ENCODE measurements around the gene DNAI2. TPM values are rescaled to one million over a fixed set of nuclear protein-coding genes. Genes with fewer than 3 reads are reported as not detected.

The DNAI2 gene
- total RNA-seq, 1 experiment from 2014 or later, result 0.26 TPM

- TF ChIP-seq, protein P1, sequence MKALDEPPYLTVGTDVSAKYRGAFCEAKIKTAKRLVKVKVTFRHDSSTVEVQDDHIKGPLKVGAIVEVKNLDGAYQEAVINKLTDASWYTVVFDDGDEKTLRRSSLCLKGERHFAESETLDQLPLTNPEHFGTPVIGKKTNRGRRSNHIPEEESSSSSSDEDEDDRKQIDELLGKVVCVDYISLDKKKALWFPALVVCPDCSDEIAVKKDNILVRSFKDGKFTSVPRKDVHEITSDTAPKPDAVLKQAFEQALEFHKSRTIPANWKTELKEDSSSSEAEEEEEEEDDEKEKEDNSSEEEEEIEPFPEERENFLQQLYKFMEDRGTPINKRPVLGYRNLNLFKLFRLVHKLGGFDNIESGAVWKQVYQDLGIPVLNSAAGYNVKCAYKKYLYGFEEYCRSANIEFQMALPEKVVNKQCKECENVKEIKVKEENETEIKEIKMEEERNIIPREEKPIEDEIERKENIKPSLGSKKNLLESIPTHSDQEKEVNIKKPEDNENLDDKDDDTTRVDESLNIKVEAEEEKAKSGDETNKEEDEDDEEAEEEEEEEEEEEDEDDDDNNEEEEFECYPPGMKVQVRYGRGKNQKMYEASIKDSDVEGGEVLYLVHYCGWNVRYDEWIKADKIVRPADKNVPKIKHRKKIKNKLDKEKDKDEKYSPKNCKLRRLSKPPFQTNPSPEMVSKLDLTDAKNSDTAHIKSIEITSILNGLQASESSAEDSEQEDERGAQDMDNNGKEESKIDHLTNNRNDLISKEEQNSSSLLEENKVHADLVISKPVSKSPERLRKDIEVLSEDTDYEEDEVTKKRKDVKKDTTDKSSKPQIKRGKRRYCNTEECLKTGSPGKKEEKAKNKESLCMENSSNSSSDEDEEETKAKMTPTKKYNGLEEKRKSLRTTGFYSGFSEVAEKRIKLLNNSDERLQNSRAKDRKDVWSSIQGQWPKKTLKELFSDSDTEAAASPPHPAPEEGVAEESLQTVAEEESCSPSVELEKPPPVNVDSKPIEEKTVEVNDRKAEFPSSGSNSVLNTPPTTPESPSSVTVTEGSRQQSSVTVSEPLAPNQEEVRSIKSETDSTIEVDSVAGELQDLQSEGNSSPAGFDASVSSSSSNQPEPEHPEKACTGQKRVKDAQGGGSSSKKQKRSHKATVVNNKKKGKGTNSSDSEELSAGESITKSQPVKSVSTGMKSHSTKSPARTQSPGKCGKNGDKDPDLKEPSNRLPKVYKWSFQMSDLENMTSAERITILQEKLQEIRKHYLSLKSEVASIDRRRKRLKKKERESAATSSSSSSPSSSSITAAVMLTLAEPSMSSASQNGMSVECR (CRISPR knock-in tag; IDR thresholded peaks at IDR 0.05; ENCODE audit: borderline replicate concordance), result peak; percentile 94
- TF ChIP-seq ATF6 (CRISPR knock-in tag; IDR thresholded peaks at IDR 0.05), result no peak
- TF ChIP-seq TEAD4 (CRISPR knock-in tag; IDR thresholded peaks at IDR 0.05), result peak; percentile 67; the same call in 1 of the 2 replicates
- TF ChIP-seq ZNF121 (CRISPR knock-in tag; IDR thresholded peaks at IDR 0.05), result peak; percentile 74
- TF ChIP-seq ZBTB43 (CRISPR knock-in tag; IDR thresholded peaks at IDR 0.05), result peak; percentile 52; the same call in 1 of the 2 replicates
- peak; percentile 82; the same call in 1 of the 2 replicates for TF ChIP-seq AFF4 (CRISPR knock-in tag; IDR thresholded peaks at IDR 0.05; ENCODE audit: borderline replicate concordance)
- peak; percentile 93; the same call in 1 of the 2 replicates for TF ChIP-seq ESRRA (CRISPR knock-in tag; IDR thresholded peaks at IDR 0.05; ENCODE audit: borderline replicate concordance)
- TF ChIP-seq TP53 (CRISPR knock-in tag; IDR thresholded peaks at IDR 0.05), result peak; percentile 97
- TF ChIP-seq GTF2I (CRISPR knock-in tag; conservative IDR thresholded peaks at IDR 0.05), result no peak
- TF ChIP-seq, protein P2, sequence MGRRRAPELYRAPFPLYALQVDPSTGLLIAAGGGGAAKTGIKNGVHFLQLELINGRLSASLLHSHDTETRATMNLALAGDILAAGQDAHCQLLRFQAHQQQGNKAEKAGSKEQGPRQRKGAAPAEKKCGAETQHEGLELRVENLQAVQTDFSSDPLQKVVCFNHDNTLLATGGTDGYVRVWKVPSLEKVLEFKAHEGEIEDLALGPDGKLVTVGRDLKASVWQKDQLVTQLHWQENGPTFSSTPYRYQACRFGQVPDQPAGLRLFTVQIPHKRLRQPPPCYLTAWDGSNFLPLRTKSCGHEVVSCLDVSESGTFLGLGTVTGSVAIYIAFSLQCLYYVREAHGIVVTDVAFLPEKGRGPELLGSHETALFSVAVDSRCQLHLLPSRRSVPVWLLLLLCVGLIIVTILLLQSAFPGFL (CRISPR knock-in tag; IDR thresholded peaks at IDR 0.05; ENCODE audit: borderline replicate concordance), result no peak; the same call in 1 of the 2 replicates
- peak; percentile 93 for TF ChIP-seq ZBTB21 (CRISPR knock-in tag; IDR thresholded peaks at IDR 0.05; ENCODE audit: borderline replicate concordance)
- TF ChIP-seq NR2C2 (CRISPR knock-in tag; IDR thresholded peaks at IDR 0.05), result peak; percentile 78
- TF ChIP-seq, protein P3, sequence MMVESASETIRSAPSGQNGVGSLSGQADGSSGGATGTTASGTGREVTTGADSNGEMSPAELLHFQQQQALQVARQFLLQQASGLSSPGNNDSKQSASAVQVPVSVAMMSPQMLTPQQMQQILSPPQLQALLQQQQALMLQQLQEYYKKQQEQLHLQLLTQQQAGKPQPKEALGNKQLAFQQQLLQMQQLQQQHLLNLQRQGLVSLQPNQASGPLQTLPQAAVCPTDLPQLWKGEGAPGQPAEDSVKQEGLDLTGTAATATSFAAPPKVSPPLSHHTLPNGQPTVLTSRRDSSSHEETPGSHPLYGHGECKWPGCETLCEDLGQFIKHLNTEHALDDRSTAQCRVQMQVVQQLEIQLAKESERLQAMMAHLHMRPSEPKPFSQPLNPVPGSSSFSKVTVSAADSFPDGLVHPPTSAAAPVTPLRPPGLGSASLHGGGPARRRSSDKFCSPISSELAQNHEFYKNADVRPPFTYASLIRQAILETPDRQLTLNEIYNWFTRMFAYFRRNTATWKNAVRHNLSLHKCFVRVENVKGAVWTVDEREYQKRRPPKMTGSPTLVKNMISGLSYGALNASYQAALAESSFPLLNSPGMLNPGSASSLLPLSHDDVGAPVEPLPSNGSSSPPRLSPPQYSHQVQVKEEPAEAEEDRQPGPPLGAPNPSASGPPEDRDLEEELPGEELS (CRISPR knock-in tag; IDR thresholded peaks at IDR 0.05), result peak; percentile 93
- TF ChIP-seq IRF1 (CRISPR knock-in tag; IDR thresholded peaks at IDR 0.05), result peak; percentile 94
- peak; percentile 91 for TF ChIP-seq MYBL2 (CRISPR knock-in tag; IDR thresholded peaks at IDR 0.05)
- TF ChIP-seq NFE2L1 (CRISPR knock-in tag; IDR thresholded peaks at IDR 0.05), result peak; percentile 84; the same call in 1 of the 2 replicates
- TF ChIP-seq MAX (CRISPR knock-in tag; IDR thresholded peaks at IDR 0.05), result peak; percentile 98
- 0 out of 2 replicates have a peak, but pooled peaks have one; percentile 32 for TF ChIP-seq ZNF263 (CRISPR knock-in tag; IDR thresholded peaks at IDR 0.05; ENCODE audit: low read depth)
- TF ChIP-seq HMGA2 (CRISPR knock-in tag; IDR thresholded peaks at IDR 0.05), result no peak
- TF ChIP-seq ELF4 (CRISPR knock-in tag; IDR thresholded peaks at IDR 0.05; ENCODE audit: low read depth), result no peak
- TF ChIP-seq, protein P4, sequence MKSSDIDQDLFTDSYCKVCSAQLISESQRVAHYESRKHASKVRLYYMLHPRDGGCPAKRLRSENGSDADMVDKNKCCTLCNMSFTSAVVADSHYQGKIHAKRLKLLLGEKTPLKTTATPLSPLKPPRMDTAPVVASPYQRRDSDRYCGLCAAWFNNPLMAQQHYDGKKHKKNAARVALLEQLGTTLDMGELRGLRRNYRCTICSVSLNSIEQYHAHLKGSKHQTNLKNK (CRISPR knock-in tag; IDR thresholded peaks at IDR 0.05), result no peak
- no peak for TF ChIP-seq RORB (CRISPR knock-in tag; IDR thresholded peaks at IDR 0.05)
These were observed 77.6 kb downstream of the DNAI2 start (continued) for GRCh38 chr17:74351552-74352210.

Measured in WTC11 (cell line).